Spleen (tissue), 11 donors: ENCODE measurements around the gene MYO18A. TPM values are rescaled to one million over a fixed set of nuclear protein-coding genes. Genes with fewer than 3 reads are reported as not detected.

Experiments
- DNase-seq: peaks from one replicate; pipeline ENCODE4 v3.0.0-alpha.2; 2020
- H3K27ac ChIP-seq, 8 donors: fragments of 200-600 bp; sonication (generic) in 7 of 8; 1 replicate in 4 of 8; 2 replicates in 4 of 8; pipeline versions ENCODE4 v1.5.0 to v1.8.0; 2016 to 2021; ENCODE audit warnings: inconsistent platforms in 4 of 8, mild to moderate bottlenecking in 4 of 8, moderate library complexity in 1 of 8
- H3K27me3 ChIP-seq, 7 donors: fragments of 200-600 bp; sonication (generic) in 6 of 7; replicated peaks in 1 of 7; 1 replicate in 4 of 7; 2 replicates in 3 of 7; pipeline versions ENCODE4 v1.5.0 to v1.8.0; 2016 to 2021; ENCODE audit warnings: inconsistent platforms in 3 of 7, mild to moderate bottlenecking in 1 of 7
- H3K36me3 ChIP-seq, 6 donors: fragments of 200-600 bp; sonication (generic) in 5 of 6; 1 replicate in 4 of 6; 2 replicates in 2 of 6; pipeline versions ENCODE4 v1.5.0 to v1.8.0; 2016 to 2021; ENCODE audit warnings: inconsistent platforms in 2 of 6
- H3K4me1 ChIP-seq, 6 donors: fragments of 200-600 bp; sonication (generic) in 5 of 6; 1 replicate in 3 of 6; 2 replicates in 3 of 6; pipeline versions ENCODE4 v1.5.0 to v1.8.0; 2016 to 2021; ENCODE audit warnings: inconsistent platforms in 3 of 6
- H3K4me3 ChIP-seq, 8 donors: fragments of 200-600 bp; sonication (generic) in 7 of 8; 1 replicate in 4 of 8; 2 replicates in 4 of 8; pipeline versions ENCODE4 v1.5.0 to v1.8.0; 2016 to 2021; ENCODE audit warnings: inconsistent platforms in 4 of 8, mild to moderate bottlenecking in 4 of 8, moderate library complexity in 2 of 8
- H3K9me3 ChIP-seq, 8 donors: fragments of 200-600 bp; sonication (generic) in 7 of 8; 1 replicate in 4 of 8; 2 replicates in 4 of 8; pipeline versions ENCODE4 v1.5.0 to v1.8.0; 2016 to 2021; ENCODE audit warnings: inconsistent platforms in 4 of 8
- CTCF ChIP-seq, 11 experiments: fragments of 200-600 bp in 7 of 11; fragments of 450-650 bp in 4 of 11; sonication (generic) in 4 of 11; IDR thresholded peaks in 8 of 11; conservative IDR thresholded peaks in 3 of 11; 1 replicate in 7 of 11; 2 replicates in 4 of 11; pipeline versions ENCODE4 v1.4.0 to v1.8.0; 2016 to 2021; ENCODE audit warnings: antibody characterized with exemption in 11 of 11, inconsistent platforms in 4 of 11, mild to moderate bottlenecking in 1 of 11
- POLR2A ChIP-seq, 3 donors: fragments of 450-650 bp; IDR thresholded peaks; one replicate each; pipeline ENCODE4 v1.5.1; 2017; ENCODE audit warnings: antibody characterized with exemption in 3 of 3, mild to moderate bottlenecking in 1 of 3
- POLR2AphosphoS5 ChIP-seq, 3 donors: sonication (generic); formaldehyde crosslinking; IDR thresholded peaks; one replicate each; pipeline ENCODE4 v1.5.1; 2017; ENCODE audit warnings: antibody characterized with exemption in 3 of 3
- WGBS, 5 donors: extraction: QIAGEN DNeasy Blood & Tissue Kit in 3 of 5; methylation state at CpG; one replicate each; pipeline versions ENCODE4 v1.1.5 to v1.1.7; 2013 to 2018; 5-methylcytosine and 5-hydroxymethylcytosine counted together
- intact Hi-C: fragments of 100-400 bp; cut with DNase I; formaldehyde crosslinking; loops from one replicate; pipeline ENCODE4 v1.15.0; 2023; ENCODE audit warnings: low total_unique reads
- polyA plus RNA-seq, 3 donors: library from polyadenylated mRNA; stranded (reverse); fragments of 200-250 nt; gene quantifications; one replicate each; pipeline ENCODE4 v1.2.1, GENCODE V29; 2013
- total RNA-seq, 7 donors: library from RNA; depleted of rRNA in 3 of 7; stranded (reverse); fragments of >200 nt in 3 of 7; fragmentation: NEBNext Ultra II Directional in 4 of 7; extraction: Animal tissue kit (Norgen Biotek cat#: 25700) in 4 of 7; gene quantifications; one replicate each; pipeline versions ENCODE4 v1.1.0 to v1.2.1, GENCODE V29; 2016 to 2021
- donor health status: healthy with polysubstance abuse.
- donor health status: DM: no; HTN: no; CAD: no; lungs with moderate emphysema.
- donor health status: DM: no; HTN: no; CAD: no.
- donor health status: Bipolar disorder and iron deficiency.
- donor health status: healthy.
- donor health status: DM: no; HTN: no; CAD: no.
- donor health status: DM: yes; HTN: yes; CAD: no.

Gene MYO18A
- total and polyA plus RNA-seq, 10 donors: 24.2 to 114 (median 68.0) TPM

- no peaks in the 10 kb centered on the region for H3K36me3 ChIP-seq
- H3K9me3 ChIP-seq: no peaks in the 10 kb centered on the region
- H3K27me3 ChIP-seq: no peaks in the 10 kb centered on the region
- peaks cover 18 to 84% (median 61%) of the 10 kb centered on the region in 6 donors for H3K4me1 ChIP-seq
- peak overlapping the region in 7 of 8 donors; percentile 65 to 82 (median 77) for H3K27ac ChIP-seq
- 73 to 83% (median 78%) methylated on average over 4 to 13 of the region's 13 CpGs for WGBS, 5 donors
- TF ChIP-seq POLR2A (IDR thresholded peaks at IDR 0.05) (no peak), CTCF (IDR thresholded peaks at IDR 0.05 in 8 of 11, conservative IDR thresholded peaks at IDR 0.05 in 3 of 11) (no peak), POLR2AphosphoS5 (IDR thresholded peaks at IDR 0.05) (no peak)
- peak; percentile 60 for DNase-seq
- intact Hi-C loops: no loop called here
- peak overlapping the region in 1 of 8 donors; percentile 26 for H3K4me3 ChIP-seq
Measured at GRCh38 chr17:29158488-29159275, 21.5 kb downstream of the MYO18A start.

GRCh38 chr17:29158096-29158487, 22.1 kb downstream of the MYO18A start:
- TF ChIP-seq POLR2AphosphoS5 (IDR thresholded peaks at IDR 0.05) (no peak), POLR2A (IDR thresholded peaks at IDR 0.05) (no peak)
- intact Hi-C loops: no loop called here
- Histone ChIP-seq H3K4me3 (no peak overlapping the region), H3K4me1 (peaks cover 18 to 78% (median 61%) of the 10 kb centered on the region in 6 donors), H3K27me3 (no peaks in the 10 kb centered on the region), H3K36me3 (no peaks in the 10 kb centered on the region), H3K27ac (peak overlapping the region in 7 of 8 donors; percentile 65 to 82 (median 77)), H3K9me3 (no peaks in the 10 kb centered on the region)
- DNase-seq: peak; percentile 58
- WGBS, 5 donors: 78 to 92% (median 83%) methylated on average over 11 of the region's 11 CpGs

GRCh38 chr17:29157310-29157709, 22.9 kb downstream of the MYO18A start:
- WGBS, 5 donors: 58 to 92% (median 86%) methylated on average over 1 of the region's 1 CpG
- H3K36me3 ChIP-seq: no peaks in the 10 kb centered on the region
- intact Hi-C loops: no loop called here
- TF ChIP-seq CTCF (IDR thresholded peaks at IDR 0.05 in 8 of 11, conservative IDR thresholded peaks at IDR 0.05 in 3 of 11): no peak
- TF ChIP-seq POLR2A (IDR thresholded peaks at IDR 0.05): no peak
- TF ChIP-seq POLR2AphosphoS5 (IDR thresholded peaks at IDR 0.05): no peak
- no peaks in the 10 kb centered on the region for H3K9me3 ChIP-seq
- H3K4me1 ChIP-seq: peaks cover 18 to 76% (median 58%) of the 10 kb centered on the region in 6 donors
- no peak for DNase-seq
- no peak overlapping the region for H3K4me3 ChIP-seq
- H3K27ac ChIP-seq: peak overlapping the region in 7 of 8 donors; percentile 69 to 82 (median 77)
- no peaks in the 10 kb centered on the region for H3K27me3 ChIP-seq

GRCh38 chr17:29156781-29157180, 23.4 kb downstream of the MYO18A start:
- Histone ChIP-seq H3K4me1 (peaks cover 18 to 76% (median 58%) of the 10 kb centered on the region in 6 donors), H3K27me3 (peaks cover 0 to 3% (median 0%) of the 10 kb centered on the region in 7 donors), H3K27ac (peak overlapping the region in 7 of 8 donors; percentile 69 to 82 (median 77)), H3K36me3 (no peaks in the 10 kb centered on the region), H3K4me3 (no peak overlapping the region), H3K9me3 (no peaks in the 10 kb centered on the region)
- intact Hi-C loops: no loop called here
- peak; percentile 77 for DNase-seq
- TF ChIP-seq CTCF (IDR thresholded peaks at IDR 0.05 in 8 of 11, conservative IDR thresholded peaks at IDR 0.05 in 3 of 11) (no peak), POLR2A (IDR thresholded peaks at IDR 0.05) (no peak), POLR2AphosphoS5 (IDR thresholded peaks at IDR 0.05) (peak in 2 of 3 donors; percentile 66 to 71)
- WGBS, 5 donors: 50 to 83% (median 63%) methylated on average over 6 of the region's 6 CpGs
